ENCODE measurements around the gene RNU6-9.

DNA sequence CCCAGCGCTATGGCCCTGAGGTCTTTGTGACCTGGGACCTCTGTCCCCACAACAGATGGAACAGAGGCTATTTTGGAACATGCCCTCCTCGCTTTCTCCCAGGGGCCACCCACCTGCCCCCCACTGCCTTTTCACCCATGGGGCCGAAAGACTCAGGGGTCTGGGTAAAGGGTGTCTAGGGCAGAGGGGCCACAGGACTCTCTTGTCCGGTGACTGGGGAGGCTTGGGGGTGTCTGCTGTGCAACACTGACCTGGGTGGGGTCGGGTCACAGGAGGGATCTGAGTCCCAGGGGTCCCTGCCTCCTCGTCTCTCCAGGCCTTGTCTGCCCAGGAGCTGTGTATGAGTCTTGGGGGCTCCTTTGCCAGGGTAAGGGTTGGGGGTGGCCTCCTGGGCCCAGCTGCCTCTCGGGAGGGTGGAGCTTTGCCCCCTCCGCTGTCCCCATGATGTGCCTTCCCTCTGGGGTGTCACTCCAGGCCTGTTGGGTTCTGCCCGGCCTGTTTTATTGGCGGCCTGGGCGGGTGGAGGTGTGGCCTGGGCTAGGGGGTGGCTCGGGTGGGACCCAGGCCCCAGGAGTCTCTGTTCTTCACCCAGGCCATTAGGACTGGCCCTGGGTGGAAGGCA, 34.6 kb downstream of the RNU6-9 start:
- no peak for TF ChIP-seq CTCF (IDR thresholded peaks at IDR 0.05)
- TF ChIP-seq POLR2A (IDR thresholded peaks at IDR 0.05), result no peak
- TF ChIP-seq POLR2AphosphoS5 (IDR thresholded peaks at IDR 0.05), result no peak

Measured in suprapubic skin (tissue), 4 donors.